BJ (cell line): Measurements from ENCODE around the gene KCNQ1. TPM values are rescaled to one million over a fixed set of nuclear protein-coding genes. Genes with fewer than 3 reads are reported as not detected.

Source experiments
- CTCF ChIA-PET: fragments of 350-600 bp; formaldehyde crosslinking; extraction: SDS; loops from one replicate; lab custom pipeline; 2021; ENCODE audit warnings: antibody characterized with exemption, inconsistent platforms; lab: Yijun Ruan, JAX
- POLR2A ChIA-PET: fragments of 300-600 bp; sonication (Branson Sonifier 250); formaldehyde crosslinking; extraction: SDS; loops from one replicate; lab custom pipeline; 2021; ENCODE audit warnings: antibody characterized with exemption; lab: Charles Lee
- DNase-seq: peaks from one replicate; pipeline ENCODE4 v3.0.0-alpha.2; 2011; ENCODE audit warnings: low read depth
- H3K27me3 ChIP-seq: 2 replicates; pipeline ENCODE4 v1.6.0; 2011; ENCODE audit warnings: low read length; ENCODE audit not compliant: control insufficient read depth, insufficient read depth
- H3K36me3 ChIP-seq: 2 replicates; pipeline ENCODE4 v1.5.1; 2011; ENCODE audit warnings: low read length; ENCODE audit not compliant: control insufficient read depth, insufficient read depth
- H3K4me3 ChIP-seq: 2 replicates; pipeline ENCODE4 v1.5.1; 2011; ENCODE audit warnings: low read depth, mild to moderate bottlenecking, control low read depth, low read length
- CTCF ChIP-seq: IDR thresholded peaks from 2 replicates; pipeline ENCODE4 v1.5.1; 2011; ENCODE audit warnings: low read depth, mild to moderate bottlenecking, control low read depth, inconsistent platforms, low read length, moderate library complexity; ENCODE audit not compliant: insufficient read depth
- polyA plus RNA-seq: library from polyadenylated mRNA; depleted of rRNA; stranded (reverse); fragments of >200 nt; gene quantifications from 2 replicates; pipeline ENCODE4 v1.2.3, GENCODE V29; 2011

KCNQ1 gene
- polyA plus RNA-seq, 1 experiment: not detected

- TF ChIP-seq CTCF: no peak
- H3K4me3 ChIP-seq: no peak overlapping the region
- no peaks in the 10 kb centered on the region for H3K36me3 ChIP-seq
- no peak for DNase-seq
- POLR2A ChIA-PET: no interaction called here
- CTCF ChIA-PET: interaction anchor here (1.0 to 4.0 kb wide), 6 partner anchors 8 to 106 kb away, joined by 3 to 31 read pairs (median 4); partner anchors contain the start of gene TSSC4
- H3K27me3 ChIP-seq: peaks cover 8% of the 10 kb centered on the region
Observed at GRCh38 chr11:2411446-2412305, 33.1 kb upstream of the KCNQ1 start.

- DNase-seq: no peak
- TF ChIP-seq CTCF: no peak
- ChIA-PET POLR2A (no interaction called here), CTCF (interaction anchor here (1.0 to 3.9 kb wide), 5 partner anchors 8 to 218 kb away, joined by 3 to 27 read pairs (median 4); partner anchors contain the start of gene TSSC4)
- no peaks in the 10 kb centered on the region for H3K36me3 ChIP-seq
- peaks cover 8% of the 10 kb centered on the region for H3K27me3 ChIP-seq
- no peak overlapping the region for H3K4me3 ChIP-seq
Observed at GRCh38 chr11:2412323-2412722, 32.5 kb upstream of the KCNQ1 start.

DNA sequence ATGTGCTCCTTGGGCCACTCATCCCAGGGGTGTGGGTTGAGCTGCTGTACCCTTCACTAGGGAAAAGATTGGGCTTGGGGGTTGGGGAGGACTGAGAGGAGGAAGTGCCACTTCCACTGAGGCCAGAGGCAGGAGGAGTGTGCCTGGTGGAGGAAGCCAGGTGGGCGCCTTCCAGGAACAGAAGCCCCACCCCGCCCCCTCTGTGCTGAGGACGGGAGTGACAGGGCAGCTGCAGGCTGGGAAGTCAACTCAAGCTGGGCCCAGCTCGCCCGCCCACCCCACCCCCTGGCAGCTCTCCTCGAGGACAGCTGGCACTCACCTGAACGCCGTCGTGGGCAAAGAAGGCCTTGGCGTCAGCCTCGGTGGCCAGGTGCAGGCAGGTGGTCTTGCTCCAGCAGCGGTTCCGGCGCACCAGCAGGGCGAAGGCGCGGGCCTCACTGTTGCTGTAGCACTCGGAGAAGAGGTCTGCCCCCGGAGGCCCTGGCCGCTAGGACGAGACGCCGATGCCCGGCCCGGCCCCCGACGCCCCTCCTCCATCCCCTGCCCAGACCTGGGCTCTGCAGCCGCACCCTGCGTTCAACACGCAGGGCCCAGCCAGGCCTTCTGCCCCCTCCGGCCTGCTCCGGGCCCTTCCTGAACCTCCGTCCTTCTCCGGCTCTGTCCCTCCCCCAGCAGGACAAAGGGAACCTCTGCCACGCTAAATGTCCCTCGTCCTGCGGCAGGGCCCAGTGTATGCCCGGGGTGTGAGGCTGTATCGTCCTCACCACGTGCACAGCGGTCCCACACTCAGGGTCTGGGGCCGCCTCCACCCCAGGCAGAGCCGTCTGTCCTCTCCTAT lies 30.8 kb upstream of the KCNQ1 start:
- H3K27me3 ChIP-seq: peaks cover 5% of the 10 kb centered on the region
- no peak for DNase-seq
- CTCF ChIA-PET: interaction anchor here (1.1 to 3.9 kb wide), 2 partner anchors 109 to 118 kb away, joined by 3 to 27 read pairs; no protein-coding TSS in a partner anchor
- H3K36me3 ChIP-seq: no peaks in the 10 kb centered on the region
- TF ChIP-seq CTCF: no peak
- no peak overlapping the region for H3K4me3 ChIP-seq
- POLR2A ChIA-PET: no interaction called here

DNA sequence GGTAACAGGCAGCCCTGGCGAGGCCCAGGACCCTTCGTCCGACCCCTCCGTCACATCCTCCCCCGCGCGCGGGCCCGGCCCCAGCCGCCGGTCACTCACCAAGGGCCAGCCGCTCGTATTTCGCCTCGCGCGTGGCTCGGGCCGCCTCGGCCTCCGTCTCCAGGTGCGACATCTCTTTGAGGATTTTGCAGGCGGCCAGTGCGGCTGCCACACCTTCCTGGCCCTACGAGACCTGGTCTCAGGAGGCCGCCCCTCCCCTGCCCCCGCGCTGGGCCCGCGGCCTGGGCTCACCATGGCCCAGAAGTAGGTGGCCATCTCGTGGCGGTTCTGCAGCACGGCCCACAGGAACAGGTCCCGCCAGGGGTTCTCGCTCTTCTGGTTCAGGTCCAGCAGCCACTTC lies 30.2 kb upstream of the KCNQ1 start:
- TF ChIP-seq CTCF: no peak
- Histone ChIP-seq H3K4me3 (no peak overlapping the region), H3K27me3 (peaks cover 1% of the 10 kb centered on the region; the same call in 1 of the 2 replicates), H3K36me3 (no peaks in the 10 kb centered on the region)
- DNase-seq: no peak
- ChIA-PET CTCF (interaction anchor here (1.1 to 2.0 kb wide), 3 partner anchors 14 to 111 kb away, joined by 3 to 16 read pairs (median 8); partner anchors contain the start of gene TSSC4), POLR2A (no interaction called here)
